Ovary (tissue), 9 donors: ENCODE results near the gene EIF3L. TPM values are rescaled to one million over a fixed set of nuclear protein-coding genes. Genes with fewer than 3 reads are reported as not detected.

Source experiments
- DNase-seq, 5 donors: peaks; one replicate each; pipeline ENCODE4 v3.0.0-alpha.2; 2019 to 2020
- H3K27ac ChIP-seq, 2 donors: fragments of 200-600 bp; one replicate each; pipeline versions ENCODE4 v1.5.1 to v1.8.0; 2019 to 2022
- H3K27me3 ChIP-seq: fragments of 200-600 bp; one replicate; pipeline ENCODE4 v1.8.0; 2022
- H3K36me3 ChIP-seq: fragments of 200-600 bp; sonication (generic); one replicate; pipeline ENCODE4 v1.5.1; 2019
- H3K4me1 ChIP-seq: one replicate; pipeline ENCODE4 v1.8.1; 2013; ENCODE audit warnings: mild to moderate bottlenecking, moderate library complexity; ENCODE audit not compliant: insufficient read depth
- H3K4me3 ChIP-seq: fragments of 200-600 bp; sonication (generic); one replicate; pipeline ENCODE4 v1.5.1; 2017
- H3K9me3 ChIP-seq, 2 donors: fragments of 200-600 bp in 1 of 2; sonication (generic) in 1 of 2; one replicate each; pipeline versions ENCODE4 v1.5.1 to v1.8.1; 2013 to 2019; ENCODE audit warnings: mild to moderate bottlenecking in 1 of 2, moderate library complexity in 1 of 2
- CTCF ChIP-seq, 3 donors: fragments of 450-650 bp in 2 of 3; fragments of 200-600 bp in 1 of 3; IDR thresholded peaks; one replicate each; pipeline versions ENCODE4 v1.5.1 to v1.8.0; 2016 to 2022; ENCODE audit warnings: antibody characterized with exemption in 3 of 3, mild to moderate bottlenecking in 1 of 3
- EP300 ChIP-seq: sonication (generic); formaldehyde crosslinking; IDR thresholded peaks from one replicate; pipeline ENCODE4 v1.6.1; 2017; ENCODE audit warnings: antibody characterized with exemption
- POLR2A ChIP-seq: fragments of 450-650 bp; IDR thresholded peaks from one replicate; pipeline ENCODE4 v1.6.1; 2017; ENCODE audit warnings: antibody characterized with exemption, mild to moderate bottlenecking, moderate library complexity
- WGBS, 3 donors: extraction: QIAGEN DNeasy Blood & Tissue Kit in 1 of 3; methylation state at CpG; one replicate each; pipeline versions ENCODE4 v1.1.5 to v1.1.7; 2013 to 2017; 5-methylcytosine and 5-hydroxymethylcytosine counted together
- intact Hi-C, 4 donors: fragments of 100-400 bp; cut with DNase I; formaldehyde crosslinking; loops; one replicate each; pipeline versions ENCODE4 v1.11.0 to v1.15.1; 2022 to 2023
- polyA plus RNA-seq, 2 donors: library from polyadenylated mRNA; stranded (reverse); fragments of 200-250 nt in 1 of 2; fragments of 350-450 nt in 1 of 2; fragmentation: Illumina TruSeq in 1 of 2; extraction: RNeasy Lipid Tissue Mini Kit (QIAGEN cat#74804) in 1 of 2; gene quantifications; one replicate each; pipeline ENCODE4 v1.2.3, GENCODE V29; 2013 to 2014
- total RNA-seq, 7 donors: library from RNA; depleted of rRNA in 2 of 7; stranded (reverse); fragments of >200 nt in 2 of 7; fragmentation: NEBNext Ultra II Directional in 3 of 7; extraction: Animal tissue kit (Norgen Biotek cat#: 25700) in 3 of 7; gene quantifications; one replicate each; pipeline versions ENCODE4 v1.1.0 to v1.2.4, GENCODE V29; 2016 to 2023
- donor health status: DM: no; HTN: no; CAD: no; lungs with moderate emphysema.
- donor health status: DM: no; HTN: no; CAD: no.
- donor health status: Bipolar disorder and iron deficiency.
- donor health status: DM: yes; HTN: yes; CAD: no.
- donor health status: DM: no; HTN: no; CAD: no.
- donor health status: DM: yes; HTN: yes; CAD: no.

The EIF3L gene
- total and polyA plus RNA-seq, 9 donors = 534 to 1,344 (median 896) TPM

GRCh38 chr22:37865510-37865909 is 16.3 kb downstream of the EIF3L start:
- Histone ChIP-seq H3K4me3 (no peak overlapping the region), H3K27me3 (no peaks in the 10 kb centered on the region), H3K4me1 (peaks cover 3% of the 10 kb centered on the region), H3K9me3 (no peaks in the 10 kb centered on the region), H3K27ac (no peak overlapping the region), H3K36me3 (no peaks in the 10 kb centered on the region)
- no peak for TF ChIP-seq CTCF (IDR thresholded peaks at IDR 0.05)
- no peak for TF ChIP-seq EP300
- no peak for TF ChIP-seq POLR2A
- 75 to 80% (median 76%) methylated on average over 6 of the region's 6 CpGs for WGBS, 3 donors
- intact Hi-C loops = no loop called here
- no peak for DNase-seq

- H3K27me3 ChIP-seq = no peaks in the 10 kb centered on the region
- TF ChIP-seq EP300 (no peak), CTCF (IDR thresholded peaks at IDR 0.05) (no peak), POLR2A (no peak)
- no peaks in the 10 kb centered on the region for H3K4me1 ChIP-seq
- 38 to 58% (median 39%) methylated on average over 7 of the region's 7 CpGs for WGBS, 3 donors
- H3K9me3 ChIP-seq = no peaks in the 10 kb centered on the region
- no peak for DNase-seq
- no peak overlapping the region for H3K4me3 ChIP-seq
- H3K27ac ChIP-seq = no peak overlapping the region
- intact Hi-C loops = no loop called here
- no peaks in the 10 kb centered on the region for H3K36me3 ChIP-seq
These were observed 21.1 kb downstream of the EIF3L start for GRCh38 chr22:37870273-37870672.

GRCh38 chr22:37880668-37881440 is 31.6 kb downstream of the EIF3L start:
- no peak for DNase-seq
- H3K27ac ChIP-seq = no peak overlapping the region
- no peaks in the 10 kb centered on the region for H3K4me1 ChIP-seq

GRCh38 chr22:37884420-37884819 is 35.2 kb downstream of the EIF3L start:
- 14 to 16% (median 16%) methylated on average over 6 of the region's 6 CpGs for WGBS, 3 donors
- no peaks in the 10 kb centered on the region for H3K36me3 ChIP-seq
- intact Hi-C loops = no loop called here
- no peak for DNase-seq
- no peaks in the 10 kb centered on the region for H3K27me3 ChIP-seq
- H3K27ac ChIP-seq = no peak overlapping the region
- H3K4me3 ChIP-seq = no peak overlapping the region
- no peaks in the 10 kb centered on the region for H3K9me3 ChIP-seq
- no peak for TF ChIP-seq CTCF (IDR thresholded peaks at IDR 0.05)
- no peak for TF ChIP-seq POLR2A
- no peaks in the 10 kb centered on the region for H3K4me1 ChIP-seq

More at GRCh38 chr22:37880668-37881440, 31.6 kb downstream of the EIF3L start:
- 55 to 59% (median 59%) methylated on average over 6 of the region's 6 CpGs for WGBS, 3 donors
- Histone ChIP-seq H3K36me3 (no peaks in the 10 kb centered on the region), H3K27me3 (no peaks in the 10 kb centered on the region), H3K4me3 (no peak overlapping the region), H3K9me3 (no peaks in the 10 kb centered on the region)
- intact Hi-C loops = no loop called here
- TF ChIP-seq CTCF (IDR thresholded peaks at IDR 0.05) (no peak), POLR2A (no peak), EP300 (no peak)
